HG02885 (cell line): Measurements from ENCODE around the gene ABCA4.

Experiments
- ATAC-seq: cut with Tn5 transposase; IDR thresholded peaks from one replicate; pipeline ENCODE4 v1.9.1; 2021; ENCODE audit warnings: mild to moderate bottlenecking; ENCODE audit not compliant: unreplicated experiment, poor library complexity

ABCA4 gene

GRCh38 chr1:94105957-94106529 lies 14.9 kb downstream of the ABCA4 start:
- peak; percentile 56 for ATAC-seq

- ATAC-seq: no peak
Measured at GRCh38 chr1:94105581-94105952, 15.4 kb downstream of the ABCA4 start.

DNA sequence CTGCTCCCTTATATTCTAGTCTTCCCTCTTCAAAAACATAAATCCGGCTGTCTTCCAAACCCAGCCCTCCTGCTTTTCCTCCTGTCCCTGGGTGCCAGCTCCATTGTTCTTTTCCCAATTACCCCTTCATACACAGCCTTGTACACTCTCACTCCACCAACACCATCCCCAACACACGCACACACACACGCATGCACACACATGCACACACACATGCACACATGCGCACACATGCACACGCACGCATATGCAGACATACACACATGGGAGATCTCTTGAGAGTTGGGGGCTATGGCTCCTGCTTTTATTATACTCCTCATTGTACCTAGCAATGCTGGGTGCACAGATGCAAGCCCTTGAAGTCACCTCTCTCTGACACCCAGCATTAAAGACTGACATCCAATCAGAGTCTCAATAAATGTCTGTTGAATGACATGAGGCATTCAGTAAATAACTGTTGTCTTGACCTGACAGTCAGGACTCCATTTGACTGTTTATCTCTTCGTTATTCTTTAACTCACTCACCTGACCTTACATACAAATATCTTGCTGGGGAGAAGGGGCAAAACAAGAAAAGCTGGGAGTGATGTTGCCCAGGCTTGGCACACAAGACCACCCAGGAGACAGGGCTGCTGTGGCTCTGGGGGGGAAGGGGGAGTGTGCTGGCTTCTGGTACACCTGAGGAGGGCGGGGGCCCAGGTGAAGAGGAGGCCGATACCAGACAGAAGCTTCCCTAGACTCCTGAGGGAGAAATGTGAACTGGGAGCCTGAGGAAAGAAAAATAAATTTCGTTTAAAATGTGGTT lies 16.0 kb downstream of the ABCA4 start:
- no peak for ATAC-seq

GRCh38 chr1:94104127-94104684 lies 16.7 kb downstream of the ABCA4 start:
- no peak for ATAC-seq

- no peak for ATAC-seq
Measured at GRCh38 chr1:94103608-94104007, 17.3 kb downstream of the ABCA4 start.

DNA sequence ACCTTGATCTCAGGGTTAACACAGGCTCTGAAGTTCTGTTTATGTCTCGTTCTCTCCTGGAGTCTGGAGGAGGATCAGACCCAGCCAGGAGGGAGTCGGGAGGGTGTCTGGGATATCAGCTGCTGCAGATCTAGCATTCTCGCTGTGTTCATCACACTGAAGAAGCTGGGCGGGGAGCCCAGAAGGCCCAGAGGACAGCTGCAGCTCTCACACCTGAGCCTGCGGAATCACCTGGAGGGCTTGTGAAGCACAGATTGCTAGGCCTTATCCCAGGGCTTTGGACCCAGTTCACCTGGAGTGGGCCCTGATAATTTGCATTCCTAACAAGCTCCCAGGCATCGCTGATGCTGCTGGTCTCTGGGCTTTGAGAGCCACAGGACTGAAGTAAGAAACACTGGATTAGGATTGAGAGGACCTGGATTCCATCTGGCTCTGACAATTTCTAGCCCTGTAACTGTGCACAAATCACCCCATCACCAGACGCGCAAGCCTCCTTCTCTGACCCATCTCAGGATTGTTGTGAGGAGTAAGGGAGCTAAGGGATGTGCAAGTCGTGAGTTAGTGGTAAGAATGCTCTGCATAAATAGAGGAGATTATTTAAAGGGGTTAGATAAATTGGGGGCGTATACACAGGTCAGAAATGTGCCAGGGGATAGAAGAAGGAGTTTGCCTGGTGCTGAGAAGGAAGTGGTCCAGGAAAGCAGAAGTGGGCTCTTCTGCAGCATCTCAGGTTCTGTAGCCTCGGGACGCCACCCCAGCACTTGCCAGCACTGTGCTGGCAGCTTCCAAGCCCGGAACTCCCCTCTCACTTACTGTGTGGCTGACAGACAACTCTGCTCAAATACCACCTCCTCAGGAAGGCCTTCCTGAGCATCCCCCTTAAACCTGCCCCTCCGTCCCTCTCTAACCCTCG lies 19.1 kb downstream of the ABCA4 start:
- ATAC-seq: no peak

GRCh38 chr1:94100785-94101612 lies 19.9 kb downstream of the ABCA4 start:
- ATAC-seq: no peak

DNA sequence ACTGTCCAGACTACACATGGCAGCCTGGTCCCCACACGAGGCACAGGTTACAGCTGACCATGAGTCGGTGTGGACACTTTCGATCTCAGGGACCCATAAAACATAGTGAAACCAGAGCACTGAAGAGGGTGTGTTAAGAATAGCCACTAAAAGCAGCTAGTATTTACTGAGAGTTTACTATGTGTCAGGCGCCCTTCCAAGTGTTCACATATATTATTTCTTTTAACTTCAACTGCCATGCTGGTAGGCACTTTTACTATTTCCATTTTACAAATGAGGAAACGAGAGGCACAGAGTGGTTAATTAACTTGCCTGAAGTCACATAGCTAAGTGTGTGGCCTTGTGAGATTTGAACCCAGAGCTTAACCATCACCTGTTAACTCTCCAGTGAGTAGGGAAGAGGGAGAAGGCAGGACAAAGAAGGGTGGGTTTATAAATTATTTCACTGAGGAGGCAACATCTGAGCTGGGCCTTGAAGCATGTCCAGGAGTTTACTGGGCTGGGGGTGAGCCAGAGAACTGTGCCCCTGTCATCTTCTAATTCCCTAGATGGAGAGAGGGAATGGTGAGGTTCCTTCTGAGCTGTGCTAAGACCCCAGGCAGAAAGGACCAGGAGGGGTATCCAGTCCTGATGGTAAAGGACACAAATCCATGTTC lies 20.7 kb downstream of the ABCA4 start:
- no peak for ATAC-seq

DNA sequence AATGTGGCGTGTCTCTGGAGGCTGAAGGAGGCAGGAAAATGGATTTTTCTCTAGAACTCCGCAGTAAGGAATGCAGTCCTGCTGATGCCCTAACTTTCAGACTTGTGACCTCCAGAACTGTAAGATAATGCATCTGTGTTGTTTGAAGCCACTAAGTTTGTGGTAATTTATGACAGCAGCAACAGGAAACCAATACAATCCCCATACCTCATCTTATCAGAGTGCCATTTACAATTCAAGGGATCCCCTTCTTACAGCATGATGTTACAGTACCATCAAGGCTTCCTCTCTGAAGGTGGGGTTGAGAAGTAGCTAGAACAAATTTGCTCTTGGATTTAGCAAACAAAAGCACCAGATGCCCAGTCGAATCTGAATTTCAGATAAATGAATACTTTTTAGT lies 21.6 kb downstream of the ABCA4 start:
- no peak for ATAC-seq

DNA sequence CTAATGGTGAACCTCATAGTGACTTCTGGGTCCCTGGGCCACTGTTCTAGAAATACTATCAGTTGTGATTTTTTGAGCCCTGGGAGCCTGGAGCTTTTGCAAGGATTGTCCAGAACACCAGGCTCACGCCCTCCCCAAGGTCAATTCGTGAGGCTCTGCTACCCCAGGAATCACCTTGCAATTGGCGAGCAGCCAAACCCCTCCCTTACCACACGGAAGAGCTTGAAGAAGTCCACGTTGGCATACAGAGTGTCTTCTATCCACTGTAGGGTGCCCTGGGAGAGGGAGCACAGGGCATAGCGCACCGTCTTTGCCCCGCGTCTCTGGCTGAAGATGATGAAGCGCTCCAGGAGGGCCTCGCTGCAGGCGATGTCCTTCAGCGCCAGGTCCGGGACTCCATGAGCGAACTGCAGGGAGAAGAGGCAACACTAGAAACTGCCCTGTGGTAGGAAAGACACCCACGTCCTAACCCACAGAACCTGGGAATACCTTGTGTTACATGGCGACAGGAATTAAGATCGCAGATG lies 22.3 kb downstream of the ABCA4 start:
- no peak for ATAC-seq

DNA sequence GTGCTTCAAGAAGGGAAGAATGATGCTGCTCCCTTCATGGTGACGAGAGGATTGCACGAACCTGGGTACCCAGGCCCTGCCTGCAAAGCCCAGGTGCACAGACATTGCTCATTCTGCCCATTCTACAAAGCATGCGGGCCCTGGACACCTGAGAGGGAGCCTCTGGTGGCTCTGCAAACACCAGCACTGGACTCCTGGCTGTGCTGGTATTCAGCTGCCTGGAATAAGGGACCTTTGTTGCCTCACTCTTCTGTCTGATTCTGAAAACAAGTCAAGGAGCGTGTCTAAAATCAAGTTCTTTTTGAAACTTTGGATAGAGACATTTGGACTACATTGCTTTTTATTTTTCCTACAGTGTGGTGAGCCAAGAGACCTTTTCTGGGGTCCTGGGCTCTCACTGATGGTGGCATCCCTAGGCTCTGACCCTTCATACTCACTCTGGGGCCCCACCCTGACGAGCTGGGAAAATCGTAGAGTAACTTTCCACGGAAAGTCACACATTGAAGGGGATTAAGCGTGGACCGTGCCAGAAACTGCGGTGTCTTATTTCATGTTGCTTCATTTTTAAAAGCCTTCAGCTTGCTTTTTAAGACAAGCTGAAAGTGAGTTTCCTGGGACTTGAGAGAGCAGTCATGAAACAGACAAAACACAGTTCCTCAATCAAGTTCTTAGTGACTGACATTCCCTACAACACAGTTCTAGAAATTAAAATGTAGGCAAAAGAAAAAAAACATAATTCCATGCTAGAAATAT lies 24.0 kb downstream of the ABCA4 start:
- no peak for ATAC-seq

DNA sequence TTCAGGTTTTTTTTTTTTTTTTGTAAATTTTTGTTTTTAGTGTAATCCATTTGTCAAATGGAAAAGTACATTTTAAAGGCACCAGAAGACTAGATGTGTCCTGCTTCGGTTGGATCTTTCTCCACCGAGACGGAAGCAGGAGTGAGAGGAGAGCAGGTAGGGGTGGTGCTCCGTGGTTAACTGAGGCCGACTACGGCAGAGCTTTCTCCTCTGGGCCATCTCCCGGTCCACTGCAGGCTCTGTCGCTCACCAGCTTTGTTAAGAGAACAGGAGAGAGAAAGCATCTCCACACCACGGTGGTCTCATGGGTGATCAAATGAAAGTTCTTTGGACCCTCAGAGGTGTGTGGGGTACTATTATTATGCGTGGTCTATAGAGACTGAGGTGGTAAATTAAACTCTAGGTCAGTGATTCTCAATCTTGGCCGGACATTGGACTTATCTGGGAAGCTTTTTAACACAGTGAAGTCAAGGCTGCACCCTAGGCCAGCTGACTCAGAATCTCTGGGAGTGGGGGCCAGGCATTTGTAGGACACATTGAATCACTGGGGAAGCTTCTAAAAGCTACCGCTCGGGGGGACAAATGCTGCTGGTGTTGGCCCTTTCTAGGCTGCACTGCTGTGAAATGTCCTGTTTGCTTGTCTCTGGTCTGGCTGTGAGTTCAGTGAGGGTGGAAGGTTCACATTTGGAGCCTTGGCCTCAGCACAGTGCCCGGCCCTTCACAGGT lies 25.0 kb downstream of the ABCA4 start:
- ATAC-seq: no peak

DNA sequence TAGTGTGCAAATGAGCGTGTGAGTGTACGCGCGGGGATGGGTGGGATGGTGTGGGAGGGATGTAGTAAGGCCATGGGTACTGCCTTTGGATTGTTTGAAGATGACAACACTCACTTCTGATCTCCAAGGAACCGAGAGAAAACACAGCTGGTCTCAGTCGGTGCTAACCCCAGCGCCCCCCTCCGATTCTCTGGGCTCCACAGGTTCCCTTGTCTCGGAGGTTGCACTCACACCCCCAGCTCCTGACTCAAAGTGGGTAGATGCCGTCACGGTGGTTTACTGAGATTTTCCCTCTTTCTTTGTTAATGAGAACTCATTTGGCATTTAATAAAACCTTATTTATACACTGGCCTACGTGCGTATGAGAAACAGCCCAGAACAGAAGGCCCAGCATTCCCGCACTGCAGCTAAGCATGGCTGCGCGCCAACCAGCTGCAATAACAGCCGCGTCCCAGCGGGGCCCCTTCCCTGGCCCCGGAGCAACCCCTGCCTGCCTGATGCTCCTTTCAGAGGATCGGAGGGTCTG lies 25.8 kb downstream of the ABCA4 start:
- no peak for ATAC-seq

- no peak for ATAC-seq
Measured at GRCh38 chr1:94094469-94095111, 26.4 kb downstream of the ABCA4 start.

GRCh38 chr1:94093996-94094395 lies 27.0 kb downstream of the ABCA4 start:
- ATAC-seq: no peak

DNA sequence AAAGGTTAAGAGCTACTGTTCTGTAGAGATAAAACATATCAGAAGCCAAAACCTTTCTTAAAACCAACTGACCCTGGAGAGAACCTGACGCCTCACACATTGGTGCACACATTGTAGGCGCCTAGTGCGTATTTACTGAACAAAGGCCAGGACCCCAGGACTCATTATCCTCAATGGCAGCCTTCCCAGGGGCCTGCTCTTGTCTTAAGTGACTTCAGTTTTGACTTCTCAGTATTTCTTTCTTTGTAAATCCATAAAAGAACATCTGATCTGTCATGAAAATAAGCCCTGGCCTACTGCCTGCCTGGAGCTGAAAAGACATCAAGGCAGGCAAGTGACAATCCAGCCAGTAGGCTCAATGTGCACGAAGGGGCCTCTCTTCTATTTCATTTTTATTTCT lies 27.6 kb downstream of the ABCA4 start:
- ATAC-seq: no peak

GRCh38 chr1:94092210-94092613 lies 28.7 kb downstream of the ABCA4 start:
- no peak for ATAC-seq
